SU-DHL-6 (cell line): ENCODE results near the gene RNF5.

Experiments
- H2AFZ ChIP-seq: fragments of 200-600 bp; sonication (generic); 2 replicates; pipeline ENCODE4 v1.6.1; 2014; ENCODE audit warnings: low read depth, mild to moderate bottlenecking, moderate library complexity, mixed read lengths, antibody characterized with exemption, low read length; ENCODE audit not compliant: severe bottlenecking
- H3F3A ChIP-seq: fragments of 200-600 bp; shearing (Covaris generic); 2 replicates; pipeline ENCODE4 v1.6.0; 2016; ENCODE audit warnings: antibody characterized with exemption, mild to moderate bottlenecking; ENCODE audit not compliant: insufficient read depth
- H3K27ac ChIP-seq: fragments of 200-600 bp; sonication (generic); 2 replicates; pipeline ENCODE4 v1.5.1; 2016; ENCODE audit warnings: low read depth, mild to moderate bottlenecking, low read length, moderate library complexity, mixed read lengths
- H3K27me3 ChIP-seq: fragments of 200-600 bp; sonication (generic), shearing (Covaris generic); 2 replicates; pipeline ENCODE4 v1.6.0; 2014; ENCODE audit warnings: mild to moderate bottlenecking, low read length
- H3K36me3 ChIP-seq: fragments of 200-600 bp; sonication (generic); 2 replicates; pipeline ENCODE4 v1.6.1; 2014; ENCODE audit warnings: mild to moderate bottlenecking, low read length, mixed read lengths
- H3K4me2 ChIP-seq: fragments of 300-600, 200-600 bp; shearing (Covaris generic), sonication (generic); 2 replicates; pipeline ENCODE4 v1.6.0; 2014; ENCODE audit warnings: low read length, low read depth, mild to moderate bottlenecking; ENCODE audit not compliant: poor library complexity, severe bottlenecking
- H3K4me3 ChIP-seq: fragments of 200-600 bp; sonication (generic); 2 replicates; pipeline ENCODE4 v1.5.1; 2014; ENCODE audit warnings: antibody characterized with exemption, low read length, mild to moderate bottlenecking, mixed read lengths; ENCODE audit not compliant: insufficient read depth, poor library complexity, severe bottlenecking
- H3K79me2 ChIP-seq: fragments of 200-600 bp; sonication (generic); 2 replicates; pipeline ENCODE4 v1.6.1; 2014; ENCODE audit warnings: mild to moderate bottlenecking, low read length, moderate library complexity; ENCODE audit not compliant: insufficient read depth
- H3K9ac ChIP-seq: fragments of 200-600 bp; sonication (generic); 2 replicates; pipeline ENCODE4 v1.7.0; 2014; ENCODE audit warnings: mild to moderate bottlenecking, low read length
- H3K9me2 ChIP-seq: fragments of 200-600 bp; sonication (generic); replicated peaks from 2 replicates; pipeline ENCODE4 v1.6.1; 2014; ENCODE audit warnings: low read length; ENCODE audit not compliant: insufficient read depth
- H3K9me3 ChIP-seq: fragments of 200-600 bp; sonication (generic); 2 replicates; pipeline ENCODE4 v1.6.1; 2014; ENCODE audit warnings: low read length, mixed read lengths; ENCODE audit not compliant: insufficient read depth
- H4K20me1 ChIP-seq: fragments of 200-600 bp; sonication (generic); 2 replicates; pipeline ENCODE4 v1.6.1; 2014; ENCODE audit warnings: low read depth, mild to moderate bottlenecking, antibody characterized with exemption, low read length, moderate library complexity, mixed read lengths
- EZH2phosphoT487 ChIP-seq: fragments of 200-600 bp; sonication (generic), shearing (Covaris generic); conservative IDR thresholded peaks from 2 replicates; pipeline ENCODE4 v1.6.1; 2018; ENCODE audit warnings: mild to moderate bottlenecking, antibody characterized with exemption, low read length, moderate library complexity, mixed read lengths
- TF ChIP-seq, protein P1 (sequence below): fragments of 200-600 bp; sonication (generic); IDR thresholded peaks from one replicate; pipeline ENCODE4 v1.5.1; 2017; ENCODE audit warnings: antibody characterized with exemption, mild to moderate bottlenecking, low read length, moderate library complexity; ENCODE audit not compliant: insufficient read depth, poor library complexity, severe bottlenecking

Gene RNF5

DNA sequence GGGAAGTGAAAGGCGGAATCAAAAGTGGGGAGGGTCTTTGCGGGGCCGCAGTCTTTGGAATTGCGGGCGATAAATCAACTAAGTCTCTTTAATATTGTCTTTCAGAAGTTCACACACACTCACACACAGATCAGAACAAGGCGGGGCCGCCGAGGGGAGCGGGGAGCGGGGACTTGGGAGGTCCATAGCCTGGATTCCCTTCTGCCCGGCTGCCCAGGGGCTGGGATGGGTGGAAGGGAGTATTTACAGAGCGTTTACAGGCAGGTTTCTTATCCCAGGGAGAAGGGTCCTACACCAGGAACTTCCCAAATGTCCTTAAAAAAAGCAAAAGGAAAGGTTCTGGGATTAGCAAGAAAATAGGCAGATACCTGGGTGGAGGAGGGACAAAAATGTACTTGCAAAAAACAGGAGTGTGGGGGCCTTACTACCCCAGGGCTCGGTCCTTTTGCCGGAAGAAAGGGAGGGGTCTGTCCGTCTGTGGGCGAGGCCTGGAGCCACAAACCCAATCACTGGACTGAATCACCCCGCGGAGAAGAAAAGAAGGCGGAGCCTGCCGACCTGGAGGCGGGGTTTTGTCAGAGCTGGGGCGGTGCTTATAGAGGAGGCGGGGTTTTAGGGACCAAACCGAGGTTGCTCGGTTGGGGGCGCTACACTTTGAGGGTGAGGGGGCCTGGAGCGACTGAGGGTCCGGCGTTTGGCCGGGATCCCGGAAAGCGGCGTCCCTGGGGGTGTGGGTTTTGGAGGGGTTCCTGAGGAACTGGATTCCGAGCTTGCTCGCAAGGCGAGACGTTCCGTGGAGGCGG is 29.7 kb upstream of the RNF5 start:
- TF ChIP-seq EZH2phosphoT487 = no peak
- TF ChIP-seq, protein P1, sequence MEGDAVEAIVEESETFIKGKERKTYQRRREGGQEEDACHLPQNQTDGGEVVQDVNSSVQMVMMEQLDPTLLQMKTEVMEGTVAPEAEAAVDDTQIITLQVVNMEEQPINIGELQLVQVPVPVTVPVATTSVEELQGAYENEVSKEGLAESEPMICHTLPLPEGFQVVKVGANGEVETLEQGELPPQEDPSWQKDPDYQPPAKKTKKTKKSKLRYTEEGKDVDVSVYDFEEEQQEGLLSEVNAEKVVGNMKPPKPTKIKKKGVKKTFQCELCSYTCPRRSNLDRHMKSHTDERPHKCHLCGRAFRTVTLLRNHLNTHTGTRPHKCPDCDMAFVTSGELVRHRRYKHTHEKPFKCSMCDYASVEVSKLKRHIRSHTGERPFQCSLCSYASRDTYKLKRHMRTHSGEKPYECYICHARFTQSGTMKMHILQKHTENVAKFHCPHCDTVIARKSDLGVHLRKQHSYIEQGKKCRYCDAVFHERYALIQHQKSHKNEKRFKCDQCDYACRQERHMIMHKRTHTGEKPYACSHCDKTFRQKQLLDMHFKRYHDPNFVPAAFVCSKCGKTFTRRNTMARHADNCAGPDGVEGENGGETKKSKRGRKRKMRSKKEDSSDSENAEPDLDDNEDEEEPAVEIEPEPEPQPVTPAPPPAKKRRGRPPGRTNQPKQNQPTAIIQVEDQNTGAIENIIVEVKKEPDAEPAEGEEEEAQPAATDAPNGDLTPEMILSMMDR = no peak
- H3K9me2 ChIP-seq = no peaks in the 10 kb centered on the region
- no peak overlapping the region for H3K9ac ChIP-seq
- H3K4me3 ChIP-seq = no peak overlapping the region
- no peaks in the 10 kb centered on the region for H3K27me3 ChIP-seq
- H3K27ac ChIP-seq = no peak overlapping the region
- no peak overlapping the region for H3K4me2 ChIP-seq
- H4K20me1 ChIP-seq = no peaks in the 10 kb centered on the region
- H3F3A ChIP-seq = peaks cover 5% of the 10 kb centered on the region; the same call in 1 of the 2 replicates
- H3K36me3 ChIP-seq = no peaks in the 10 kb centered on the region
- no peaks in the 10 kb centered on the region for H3K9me3 ChIP-seq
- H2AFZ ChIP-seq = no peak overlapping the region
- H3K79me2 ChIP-seq = no peaks in the 10 kb centered on the region

DNA sequence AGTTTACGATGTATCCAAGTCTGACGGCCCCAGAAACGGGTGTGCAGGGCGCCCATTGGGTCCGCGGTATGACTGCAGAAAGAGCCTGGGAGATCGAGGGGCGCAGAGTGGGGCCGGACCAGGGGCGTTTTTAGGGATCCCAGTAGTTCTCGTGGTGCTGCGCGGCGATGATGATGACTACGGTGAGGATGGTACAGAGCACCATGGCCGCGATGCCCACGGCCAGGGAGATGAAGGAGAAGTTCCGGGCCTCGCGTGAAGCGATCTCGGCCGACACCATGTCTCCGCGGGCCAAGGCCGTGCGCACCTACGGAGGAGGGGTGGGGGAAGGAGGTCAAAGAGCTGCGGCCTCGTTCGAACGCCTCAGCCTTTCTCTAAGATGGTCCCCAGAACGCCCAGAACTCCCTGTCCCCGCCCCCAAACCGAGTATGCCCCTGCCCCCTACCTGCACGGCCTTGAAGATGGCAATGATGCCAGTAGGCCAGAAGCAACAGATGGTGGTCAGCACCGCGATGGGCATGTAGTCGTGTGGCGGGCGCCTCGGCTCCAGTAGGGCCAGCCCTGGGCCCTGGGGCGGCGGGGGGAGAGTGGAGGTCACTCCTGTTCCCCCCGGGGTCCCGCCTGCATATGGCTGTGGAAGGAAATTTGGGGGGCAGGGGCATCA is 29.0 kb upstream of the RNF5 start:
- no peak overlapping the region for H3K4me3 ChIP-seq
- H3F3A ChIP-seq = peaks cover 8% of the 10 kb centered on the region; the same call in 1 of the 2 replicates
- H3K79me2 ChIP-seq = no peaks in the 10 kb centered on the region
- H3K4me2 ChIP-seq = no peak overlapping the region
- H3K9me2 ChIP-seq = no peaks in the 10 kb centered on the region
- no peak for TF ChIP-seq EZH2phosphoT487
- TF ChIP-seq, protein P1 = no peak
- H3K9me3 ChIP-seq = no peaks in the 10 kb centered on the region
- no peak overlapping the region for H2AFZ ChIP-seq
- no peak overlapping the region for H3K9ac ChIP-seq
- H3K27me3 ChIP-seq = no peaks in the 10 kb centered on the region
- H4K20me1 ChIP-seq = no peaks in the 10 kb centered on the region
- no peaks in the 10 kb centered on the region for H3K36me3 ChIP-seq
- no peak overlapping the region for H3K27ac ChIP-seq

DNA sequence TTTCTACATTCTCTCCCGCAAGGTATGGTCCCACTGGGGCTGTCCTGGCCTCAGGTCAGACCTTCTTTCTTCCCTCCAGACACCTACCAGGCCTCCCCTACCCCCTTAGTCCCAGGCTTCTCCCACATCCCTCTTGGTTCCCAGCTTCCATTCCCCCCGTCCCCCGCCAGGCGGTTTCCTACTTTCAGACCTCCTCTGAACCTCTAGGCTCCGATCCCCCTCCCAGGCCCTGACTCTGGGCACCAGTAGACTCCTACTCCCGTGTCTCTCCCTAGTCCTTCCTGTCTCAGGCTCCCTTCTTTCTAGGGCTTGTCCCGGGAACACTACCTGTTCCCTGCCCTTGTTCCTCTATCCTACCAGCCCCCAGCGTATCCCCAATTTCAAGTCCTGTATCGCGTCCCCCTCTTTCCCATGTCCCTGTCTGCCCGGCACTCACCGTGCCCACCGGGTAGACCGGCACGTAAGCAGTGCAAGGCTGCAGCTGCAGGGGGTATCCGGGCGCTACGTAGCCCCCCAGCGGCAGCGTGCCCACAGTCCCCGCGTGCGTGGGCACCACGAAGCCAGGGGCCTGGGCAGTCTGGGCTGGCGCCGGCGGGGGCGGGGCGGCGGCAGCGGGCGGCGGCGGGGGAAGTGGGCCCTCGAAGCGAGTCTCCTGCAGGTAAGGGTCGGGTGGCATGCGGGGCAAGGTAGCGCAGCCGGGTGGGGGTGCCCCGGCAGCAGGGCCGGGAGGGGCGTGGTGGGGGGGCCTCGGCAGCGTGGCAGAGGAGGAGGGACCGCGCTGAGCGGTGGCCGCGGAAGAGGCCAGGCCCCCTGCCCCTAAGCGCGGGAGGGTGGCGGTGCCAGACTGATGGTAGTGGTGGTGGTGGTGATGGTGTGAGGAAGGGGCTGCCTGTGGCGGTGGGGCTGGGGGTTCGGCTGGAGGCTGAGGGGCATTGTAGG is 28.0 kb upstream of the RNF5 start:
- TF ChIP-seq EZH2phosphoT487 = no peak
- Histone ChIP-seq H3K27me3 (no peaks in the 10 kb centered on the region), H3K27ac (no peak overlapping the region), H3K9me3 (no peaks in the 10 kb centered on the region), H3K36me3 (no peaks in the 10 kb centered on the region), H3F3A (peaks cover 8% of the 10 kb centered on the region; the same call in 1 of the 2 replicates), H3K4me2 (no peak overlapping the region), H3K79me2 (no peaks in the 10 kb centered on the region), H3K4me3 (no peak overlapping the region), H4K20me1 (no peaks in the 10 kb centered on the region), H3K9me2 (no peaks in the 10 kb centered on the region), H2AFZ (no peak overlapping the region), H3K9ac (no peak overlapping the region)
